GM10266 (cell line): ENCODE results near the gene SAG.

Source experiments
- DNase-seq: peaks from one replicate; pipeline ENCODE4 v3.0.0; 2012; ENCODE audit errors: extremely low spot score
- CTCF ChIP-seq: IDR thresholded peaks from 2 replicates; pipeline ENCODE4 v1.5.1; 2012; ENCODE audit warnings: mild to moderate bottlenecking, low read depth; ENCODE audit not compliant: control insufficient read depth, insufficient read depth; ENCODE audit errors: missing control alignments

SAG gene

DNA sequence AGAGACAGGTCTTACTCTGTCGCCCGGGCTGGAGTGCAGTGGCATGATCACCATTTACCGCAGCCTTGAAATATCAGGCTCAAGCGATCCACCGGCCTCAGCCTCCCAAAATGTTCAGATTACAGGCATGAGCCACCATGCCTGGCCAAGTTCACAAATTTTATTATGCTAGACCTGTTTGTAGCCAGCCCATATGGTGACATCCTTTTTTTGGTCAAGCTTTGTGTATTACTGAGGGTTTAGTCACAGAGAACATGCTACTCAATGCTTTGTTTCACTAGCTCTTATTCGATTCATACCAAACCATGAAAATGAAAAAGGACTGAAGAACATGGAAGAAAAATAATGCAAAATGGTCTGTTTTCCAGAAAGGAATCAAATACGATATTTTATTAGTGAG, 88.1 kb downstream of the SAG start:
- no peak for DNase-seq
- no peak for TF ChIP-seq CTCF
